ENCODE measurements around the gene PRKRA.
"Not testable (repeated sequence)": the region's sequence is repeated elsewhere in the genome, so short reads cannot be mapped to it uniquely, and the experiment has no call there.

PRKRA gene

DNA sequence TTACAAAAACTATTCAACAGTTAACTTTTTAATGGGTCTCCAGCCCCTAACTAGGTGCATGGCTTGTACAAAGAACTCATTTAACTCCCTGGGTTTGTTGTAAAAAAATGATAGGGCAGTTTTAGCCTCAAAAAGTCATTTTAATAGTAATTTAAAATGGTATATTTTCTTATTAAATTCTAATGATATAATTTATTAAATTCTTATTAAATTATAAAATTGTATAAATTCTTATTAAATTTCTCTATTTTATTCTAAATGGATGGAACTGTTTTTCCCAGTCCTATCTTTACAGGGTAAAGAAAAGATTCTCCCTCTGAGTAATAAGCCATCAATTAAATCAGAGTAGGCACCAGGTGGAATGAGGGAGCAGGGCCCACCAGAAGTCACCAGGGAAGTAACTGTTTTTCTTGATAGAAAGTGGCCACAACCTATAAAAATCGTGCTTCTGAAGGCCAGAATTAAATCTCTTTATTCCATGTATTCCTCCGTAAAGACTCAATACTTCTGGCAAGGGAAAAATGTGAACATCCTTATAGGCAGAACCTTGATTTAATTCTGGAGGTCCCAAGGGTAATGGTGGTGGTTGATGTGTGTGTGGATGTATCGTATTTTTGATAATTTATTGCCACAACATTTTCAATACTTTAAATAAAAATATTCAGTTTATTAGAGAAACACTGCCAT, 26.6 kb upstream of the PRKRA start:
- Histone ChIP-seq H3K36me3 (ENCODE audit: control insufficient read depth, insufficient read depth, low read length) (no peaks in the 10 kb centered on the region), H3K27me3 (ENCODE audit: control insufficient read depth, insufficient read depth, low read length) (no peaks in the 10 kb centered on the region)
- TF ChIP-seq, protein P1, sequence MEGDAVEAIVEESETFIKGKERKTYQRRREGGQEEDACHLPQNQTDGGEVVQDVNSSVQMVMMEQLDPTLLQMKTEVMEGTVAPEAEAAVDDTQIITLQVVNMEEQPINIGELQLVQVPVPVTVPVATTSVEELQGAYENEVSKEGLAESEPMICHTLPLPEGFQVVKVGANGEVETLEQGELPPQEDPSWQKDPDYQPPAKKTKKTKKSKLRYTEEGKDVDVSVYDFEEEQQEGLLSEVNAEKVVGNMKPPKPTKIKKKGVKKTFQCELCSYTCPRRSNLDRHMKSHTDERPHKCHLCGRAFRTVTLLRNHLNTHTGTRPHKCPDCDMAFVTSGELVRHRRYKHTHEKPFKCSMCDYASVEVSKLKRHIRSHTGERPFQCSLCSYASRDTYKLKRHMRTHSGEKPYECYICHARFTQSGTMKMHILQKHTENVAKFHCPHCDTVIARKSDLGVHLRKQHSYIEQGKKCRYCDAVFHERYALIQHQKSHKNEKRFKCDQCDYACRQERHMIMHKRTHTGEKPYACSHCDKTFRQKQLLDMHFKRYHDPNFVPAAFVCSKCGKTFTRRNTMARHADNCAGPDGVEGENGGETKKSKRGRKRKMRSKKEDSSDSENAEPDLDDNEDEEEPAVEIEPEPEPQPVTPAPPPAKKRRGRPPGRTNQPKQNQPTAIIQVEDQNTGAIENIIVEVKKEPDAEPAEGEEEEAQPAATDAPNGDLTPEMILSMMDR (IDR thresholded peaks at IDR 0.05): no peak

GRCh38 chr2:178476477-178476876, 25.5 kb upstream of the PRKRA start:
- H3K79me2 ChIP-seq: peaks cover 3% of the 10 kb centered on the region
- H3K36me3 ChIP-seq (ENCODE audit: control insufficient read depth, insufficient read depth, low read length): no peaks in the 10 kb centered on the region
- no peaks in the 10 kb centered on the region for H3K27me3 ChIP-seq (ENCODE audit: control insufficient read depth, insufficient read depth, low read length)
- TF ChIP-seq, protein P1 (IDR thresholded peaks at IDR 0.05): no peak
- H3K4me3 ChIP-seq (ENCODE audit: low read depth, low read length): no peak overlapping the region
- no peak overlapping the region for H2AFZ ChIP-seq
- no peak overlapping the region for H3K4me2 ChIP-seq (ENCODE audit: low read length)
- H3K4me1 ChIP-seq: peaks cover 3% of the 10 kb centered on the region
- no peak overlapping the region for H3K27ac ChIP-seq
- no peaks in the 10 kb centered on the region for H3K9me3 ChIP-seq (ENCODE audit: control insufficient read depth, low read length)
- H3K9ac ChIP-seq: no peak overlapping the region

More for the DNA sequence above, 26.6 kb upstream of the PRKRA start:
- Histone ChIP-seq H3K9me3 (ENCODE audit: control insufficient read depth, low read length) (no peaks in the 10 kb centered on the region), H3K9ac (no peak overlapping the region), H3K27ac (peak overlapping the region; percentile 94), H3K4me3 (ENCODE audit: low read depth, low read length) (peak overlapping the region; percentile 67), H2AFZ (peak overlapping the region; percentile 78), H3K4me2 (ENCODE audit: low read length) (peak overlapping the region; percentile 99), H3K4me1 (peaks cover 3% of the 10 kb centered on the region), H3K79me2 (peaks cover 5% of the 10 kb centered on the region)

DNA sequence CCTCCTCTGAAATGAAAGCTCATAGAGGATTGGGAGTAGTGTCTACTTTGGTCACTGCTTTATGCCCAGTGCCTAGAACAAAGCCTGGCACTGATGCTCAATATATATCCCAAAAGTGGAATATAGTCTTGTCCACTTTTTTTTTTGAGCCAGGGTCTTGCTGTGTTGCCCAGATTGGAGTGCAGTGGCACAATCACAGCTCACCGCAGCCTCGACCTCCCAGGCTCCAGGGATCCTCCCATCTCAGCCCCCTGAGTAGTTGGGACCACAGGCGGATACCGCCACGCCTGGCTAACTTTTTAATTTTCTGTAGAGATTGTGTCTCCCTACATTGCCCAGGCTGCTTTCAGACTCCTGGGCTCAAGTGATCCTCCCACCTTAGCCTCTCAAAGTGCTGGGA, 23.6 kb upstream of the PRKRA start:
- no peaks in the 10 kb centered on the region for H3K27me3 ChIP-seq (ENCODE audit: control insufficient read depth, insufficient read depth, low read length)
- TF ChIP-seq, protein P1 (IDR thresholded peaks at IDR 0.05): no peak
- H2AFZ ChIP-seq: no peak overlapping the region
- H3K36me3 ChIP-seq (ENCODE audit: control insufficient read depth, insufficient read depth, low read length): no peaks in the 10 kb centered on the region
- H3K79me2 ChIP-seq: no peaks in the 10 kb centered on the region
- no peak overlapping the region for H3K4me3 ChIP-seq (ENCODE audit: low read depth, low read length)
- no peaks in the 10 kb centered on the region for H3K9me3 ChIP-seq (ENCODE audit: control insufficient read depth, low read length)
- H3K9ac ChIP-seq: no peak overlapping the region
- no peak overlapping the region for H3K27ac ChIP-seq
- no peak overlapping the region for H3K4me2 ChIP-seq (ENCODE audit: low read length)
- peaks cover under 1% of the 10 kb centered on the region for H3K4me1 ChIP-seq

DNA sequence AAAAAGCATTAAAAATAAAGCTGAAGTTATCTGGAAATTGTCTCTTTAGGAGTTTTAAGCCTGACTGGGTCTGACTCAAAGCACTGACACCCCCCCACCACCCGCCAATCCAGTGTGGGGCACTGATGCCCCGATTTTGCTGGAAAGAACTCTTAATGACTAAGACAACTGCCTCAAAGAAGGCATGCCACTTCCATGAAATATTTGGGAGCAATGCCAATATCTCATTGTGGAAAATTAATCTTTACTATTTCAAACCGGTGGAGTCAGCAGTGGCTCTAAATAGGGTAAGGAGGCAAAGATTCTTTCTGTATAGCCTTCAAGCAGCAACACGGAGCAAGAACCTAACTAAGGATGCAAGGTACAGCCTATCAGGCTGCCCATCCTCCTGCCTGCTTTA, 23.0 kb upstream of the PRKRA start:
- no peaks in the 10 kb centered on the region for H3K9me3 ChIP-seq (ENCODE audit: control insufficient read depth, low read length)
- H3K4me2 ChIP-seq (ENCODE audit: low read length): no peak overlapping the region
- no peak overlapping the region for H3K4me3 ChIP-seq (ENCODE audit: low read depth, low read length)
- no peak overlapping the region for H3K27ac ChIP-seq
- no peaks in the 10 kb centered on the region for H3K4me1 ChIP-seq
- no peak overlapping the region for H3K9ac ChIP-seq
- no peak overlapping the region for H2AFZ ChIP-seq
- no peaks in the 10 kb centered on the region for H3K79me2 ChIP-seq
- H3K36me3 ChIP-seq (ENCODE audit: control insufficient read depth, insufficient read depth, low read length): no peaks in the 10 kb centered on the region
- H3K27me3 ChIP-seq (ENCODE audit: control insufficient read depth, insufficient read depth, low read length): no peaks in the 10 kb centered on the region
- TF ChIP-seq, protein P1 (IDR thresholded peaks at IDR 0.05): no peak

DNA sequence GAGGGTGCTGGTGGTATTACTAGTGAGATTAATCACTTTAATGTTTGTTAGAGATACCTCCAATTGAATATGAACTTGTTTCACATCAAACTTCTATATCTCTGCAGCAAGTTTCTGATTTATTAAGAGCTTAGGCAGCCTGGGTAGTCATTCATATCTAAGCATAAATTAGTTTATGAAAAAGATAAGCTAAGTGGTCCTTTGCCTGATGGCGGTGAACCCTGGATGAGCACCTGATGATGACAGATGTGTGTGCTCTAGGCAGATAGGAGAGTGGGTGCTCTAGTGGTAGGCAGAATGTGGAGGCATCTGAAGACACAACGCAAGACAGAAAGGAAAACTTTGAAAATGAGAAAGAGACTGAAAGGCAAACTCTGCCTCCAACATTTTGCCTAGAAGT, 22.4 kb upstream of the PRKRA start:
- H3K27ac ChIP-seq: no peak overlapping the region
- TF ChIP-seq, protein P1 (IDR thresholded peaks at IDR 0.05): no peak
- no peak overlapping the region for H2AFZ ChIP-seq

GRCh38 chr2:178471313-178471712, 20.3 kb upstream of the PRKRA start:
- not testable (repeated sequence) for H3K79me2 ChIP-seq; H3K36me3 ChIP-seq (ENCODE audit: control insufficient read depth, insufficient read depth, low read length); H3K4me2 ChIP-seq (ENCODE audit: low read length); H3K4me1 ChIP-seq; H3K27ac ChIP-seq; H3K9me3 ChIP-seq (ENCODE audit: control insufficient read depth, low read length); H3K4me3 ChIP-seq (ENCODE audit: low read depth, low read length); H2AFZ ChIP-seq; H3K27me3 ChIP-seq (ENCODE audit: control insufficient read depth, insufficient read depth, low read length); H3K9ac ChIP-seq

More for the DNA sequence above, 22.4 kb upstream of the PRKRA start:
- Histone ChIP-seq H3K9me3 (ENCODE audit: control insufficient read depth, low read length) (no peaks in the 10 kb centered on the region), H3K36me3 (ENCODE audit: control insufficient read depth, insufficient read depth, low read length) (no peaks in the 10 kb centered on the region), H3K79me2 (no peaks in the 10 kb centered on the region), H3K27me3 (ENCODE audit: control insufficient read depth, insufficient read depth, low read length) (no peaks in the 10 kb centered on the region), H3K4me1 (no peaks in the 10 kb centered on the region), H3K4me2 (ENCODE audit: low read length) (no peak overlapping the region), H3K4me3 (ENCODE audit: low read depth, low read length) (no peak overlapping the region), H3K9ac (no peak overlapping the region)

All from parathyroid adenoma (tissue), 2 donors.